ENCODE data around the gene ZNF853. TPM values are rescaled to one million over a fixed set of nuclear protein-coding genes. Genes with fewer than 3 reads are reported as not detected.

Gene ZNF853
- total and polyA plus RNA-seq, 2 donors (not counting 3 experiments of a cell fraction or from before 2014, with no cell fraction given): 0.47 to 0.58 TPM

DNA sequence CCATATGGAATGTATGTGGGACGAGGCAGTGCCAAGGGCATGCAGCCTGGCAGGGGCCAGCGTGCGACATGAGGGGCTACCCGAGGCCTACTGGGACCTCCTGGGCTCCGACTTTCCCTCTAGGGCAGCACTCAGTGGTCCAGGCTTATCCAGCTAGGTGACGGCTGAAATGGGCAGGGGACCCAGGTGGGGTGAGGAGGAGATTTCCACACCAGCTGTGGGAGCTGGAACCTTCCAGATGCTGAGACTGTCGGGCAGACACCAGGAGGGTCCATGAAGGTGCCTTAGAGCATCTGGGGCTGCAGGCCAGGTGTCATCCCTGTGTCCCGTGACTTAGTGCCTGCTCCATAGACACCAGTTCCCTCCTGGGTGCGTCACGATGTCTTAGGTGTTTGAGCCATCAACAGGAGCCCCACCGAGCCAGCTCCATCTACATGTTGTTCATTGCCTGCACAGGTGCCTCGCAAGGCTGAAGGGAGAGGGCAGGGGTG, 35.2 kb downstream of the ZNF853 start:
- Histone ChIP-seq H3K4me1 (ENCODE audit: control insufficient read depth, extremely low read depth, insufficient read depth, low read length) (no peaks in the 10 kb centered on the region), H3K9me3 (replicated peaks; ENCODE audit: control insufficient read depth, insufficient read depth, low read length) (no peaks in the 10 kb centered on the region), H3K4me2 (ENCODE audit: insufficient read depth, low read length) (no peak overlapping the region), H3K27ac (ENCODE audit: insufficient read depth, low read depth, low read length) (no peak overlapping the region), H3K9ac (replicated peaks; ENCODE audit: extremely low read depth, insufficient read depth, low read length) (no peak overlapping the region), H4K20me1 (replicated peaks; ENCODE audit: control insufficient read depth, extremely low read depth, insufficient read depth, low read length) (no peaks in the 10 kb centered on the region), H3K27me3 (ENCODE audit: control insufficient read depth in 2 of 2, insufficient read depth in 2 of 2, low read length in 2 of 2) (no peaks in the 10 kb centered on the region), H3K36me3 (ENCODE audit: control insufficient read depth in 2 of 2, extremely low read depth in 1 of 2, insufficient read depth in 2 of 2, low read length in 2 of 2) (peaks cover 0 to 17% of the 10 kb centered on the region in 2 experiments), H3K9me1 (replicated peaks; ENCODE audit: control insufficient read depth, extremely low read depth, insufficient read depth, low read length) (no peaks in the 10 kb centered on the region), H3K4me3 (replicated peaks in 1 of 3; ENCODE audit: insufficient read depth in 1 of 3, low read depth in 1 of 3, low read length in 3 of 3) (no peak overlapping the region), H3K79me2 (ENCODE audit: control insufficient read depth, insufficient read depth, low read length) (no peaks in the 10 kb centered on the region), H2AFZ (ENCODE audit: low read depth, low read length) (no peak overlapping the region)
- DNase-seq (ENCODE audit: low read depth, low spot score) (no peak), FAIRE-seq (no peak)
- ChIA-PET CTCF (no interaction called here), POLR2A (no interaction called here)
- no peak for TF ChIP-seq EZH2 (IDR thresholded peaks at IDR 0.05; ENCODE audit: borderline replicate concordance, low read depth, low read length, severe bottlenecking)
- no peak for TF ChIP-seq GATA2 (IDR thresholded peaks at IDR 0.05; ENCODE audit: insufficient read depth, insufficient read length, low read depth, low read length)
- no peak for TF ChIP-seq POLR2A (IDR thresholded peaks at IDR 0.05; ENCODE audit: low read depth, low read length)
- TF ChIP-seq MYC (IDR thresholded peaks at IDR 0.05; ENCODE audit: low read depth, low read length): no peak
- TF ChIP-seq, protein P1, sequence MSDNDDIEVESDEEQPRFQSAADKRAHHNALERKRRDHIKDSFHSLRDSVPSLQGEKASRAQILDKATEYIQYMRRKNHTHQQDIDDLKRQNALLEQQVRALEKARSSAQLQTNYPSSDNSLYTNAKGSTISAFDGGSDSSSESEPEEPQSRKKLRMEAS (IDR thresholded peaks at IDR 0.05; ENCODE audit: insufficient read depth, insufficient read length): no peak
- TF ChIP-seq, protein P2, sequence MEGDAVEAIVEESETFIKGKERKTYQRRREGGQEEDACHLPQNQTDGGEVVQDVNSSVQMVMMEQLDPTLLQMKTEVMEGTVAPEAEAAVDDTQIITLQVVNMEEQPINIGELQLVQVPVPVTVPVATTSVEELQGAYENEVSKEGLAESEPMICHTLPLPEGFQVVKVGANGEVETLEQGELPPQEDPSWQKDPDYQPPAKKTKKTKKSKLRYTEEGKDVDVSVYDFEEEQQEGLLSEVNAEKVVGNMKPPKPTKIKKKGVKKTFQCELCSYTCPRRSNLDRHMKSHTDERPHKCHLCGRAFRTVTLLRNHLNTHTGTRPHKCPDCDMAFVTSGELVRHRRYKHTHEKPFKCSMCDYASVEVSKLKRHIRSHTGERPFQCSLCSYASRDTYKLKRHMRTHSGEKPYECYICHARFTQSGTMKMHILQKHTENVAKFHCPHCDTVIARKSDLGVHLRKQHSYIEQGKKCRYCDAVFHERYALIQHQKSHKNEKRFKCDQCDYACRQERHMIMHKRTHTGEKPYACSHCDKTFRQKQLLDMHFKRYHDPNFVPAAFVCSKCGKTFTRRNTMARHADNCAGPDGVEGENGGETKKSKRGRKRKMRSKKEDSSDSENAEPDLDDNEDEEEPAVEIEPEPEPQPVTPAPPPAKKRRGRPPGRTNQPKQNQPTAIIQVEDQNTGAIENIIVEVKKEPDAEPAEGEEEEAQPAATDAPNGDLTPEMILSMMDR (IDR thresholded peaks at IDR 0.05; ENCODE audit: extremely low read depth in 1 of 2, insufficient read depth in 1 of 2, low read depth in 1 of 2, low read length in 2 of 2): no peak
- no peak for TF ChIP-seq POLR2AphosphoS5 (IDR thresholded peaks at IDR 0.05; ENCODE audit: insufficient read depth, low read depth, low read length)
- TF ChIP-seq JUN (IDR thresholded peaks at IDR 0.05; ENCODE audit: borderline replicate concordance, insufficient read depth, insufficient read length, low read depth): no peak
- no peak for TF ChIP-seq FOS (IDR thresholded peaks at IDR 0.05; ENCODE audit: borderline replicate concordance, insufficient read depth, low read length)
- dilution Hi-C loops (cut with MboI; ENCODE audit: extremely low pct_ligation_motif_present, low sequenced_read_pairs) (no loop called here), intact Hi-C loops (cut with micrococcal nuclease) (no loop called here)
- BruUV-seq (replicated peaks): no TSS peak
